ENCODE results near the gene KIAA2012.

Gene KIAA2012

DNA sequence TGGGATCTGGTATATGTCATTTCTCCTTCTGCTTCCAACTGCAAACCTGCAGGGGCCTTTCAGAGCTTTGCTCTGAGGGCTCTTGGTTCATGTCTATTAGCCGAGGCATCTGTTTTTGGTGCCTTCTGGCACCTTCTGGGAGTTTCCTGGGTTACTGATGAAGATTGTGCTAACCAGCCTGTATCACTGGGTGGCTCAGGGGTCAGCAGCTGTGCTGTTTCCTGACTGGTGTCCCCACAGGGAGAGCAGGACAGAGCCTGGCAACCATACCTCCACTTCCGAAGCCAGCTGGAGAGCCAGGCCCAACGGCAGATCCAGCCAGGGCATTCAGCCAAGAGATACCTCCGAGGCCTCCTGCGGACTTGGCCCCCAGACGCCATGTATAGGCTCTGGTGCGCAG is 17.5 kb downstream of the KIAA2012 start:
- DNase-seq = no peak

DNA sequence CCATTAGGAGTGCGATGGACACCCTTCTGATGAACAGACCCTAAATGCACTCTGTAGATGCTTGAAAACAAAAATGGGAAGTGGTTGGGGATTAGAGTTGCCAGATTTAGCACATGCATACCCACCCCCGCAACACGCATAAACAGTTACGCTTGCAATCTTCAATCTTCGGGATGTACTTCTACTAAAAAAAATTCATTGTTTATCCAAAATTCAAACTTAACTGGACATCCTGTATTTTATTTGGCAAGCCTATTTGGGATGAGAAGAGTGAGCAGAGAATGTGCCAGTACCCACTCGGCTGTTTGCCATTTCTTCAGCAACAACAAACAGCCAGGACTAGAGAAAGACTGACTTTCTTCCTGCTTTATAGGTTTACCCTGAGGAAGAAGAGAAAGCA is 18.4 kb downstream of the KIAA2012 start:
- no peak for DNase-seq

DNA sequence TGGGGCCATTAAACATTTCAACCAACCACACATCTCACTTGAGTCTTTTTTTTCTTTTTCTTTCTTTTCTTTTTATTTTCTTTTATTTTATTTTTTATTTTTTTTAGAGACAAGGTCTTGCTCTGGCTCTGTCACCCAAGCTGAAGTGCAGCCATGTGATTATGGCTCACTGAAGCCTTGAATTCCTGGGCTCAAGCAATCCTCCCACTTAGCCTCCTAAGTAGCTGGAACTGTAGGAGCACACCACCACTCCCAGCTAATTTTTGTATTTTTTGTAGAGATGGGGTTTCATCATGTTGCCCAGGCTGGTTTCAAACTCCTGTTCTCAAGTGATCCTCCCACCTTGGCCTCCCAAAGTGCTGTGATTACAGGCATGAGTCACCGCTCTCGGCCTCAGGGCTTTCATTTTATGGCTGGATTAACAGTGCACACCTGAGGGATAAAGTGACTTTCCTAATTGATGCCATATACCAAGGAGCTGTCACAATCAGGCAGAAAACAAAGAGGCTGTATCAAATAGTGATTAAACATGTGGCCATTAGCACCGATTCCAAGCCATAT is 21.5 kb downstream of the KIAA2012 start:
- DNase-seq = no peak

DNA sequence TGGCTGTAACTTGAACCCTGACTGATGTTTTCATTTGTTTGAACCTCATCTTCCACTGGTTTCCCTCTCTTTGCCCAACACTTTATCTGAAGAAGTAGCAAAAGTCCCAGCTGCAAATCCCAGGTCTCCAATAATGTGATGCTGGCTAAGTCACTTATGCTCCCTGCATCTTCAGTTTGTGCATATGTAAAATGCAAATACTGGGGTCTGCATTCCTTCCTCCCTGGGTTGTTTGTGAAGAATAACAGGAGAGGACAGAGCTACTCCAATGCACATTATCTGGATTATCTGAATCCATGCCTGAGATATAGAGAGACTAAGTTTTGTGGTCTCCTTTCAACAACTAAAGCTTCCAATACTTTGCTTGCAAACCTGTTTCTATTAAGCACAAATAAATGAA is 22.2 kb downstream of the KIAA2012 start:
- DNase-seq = no peak

DNA sequence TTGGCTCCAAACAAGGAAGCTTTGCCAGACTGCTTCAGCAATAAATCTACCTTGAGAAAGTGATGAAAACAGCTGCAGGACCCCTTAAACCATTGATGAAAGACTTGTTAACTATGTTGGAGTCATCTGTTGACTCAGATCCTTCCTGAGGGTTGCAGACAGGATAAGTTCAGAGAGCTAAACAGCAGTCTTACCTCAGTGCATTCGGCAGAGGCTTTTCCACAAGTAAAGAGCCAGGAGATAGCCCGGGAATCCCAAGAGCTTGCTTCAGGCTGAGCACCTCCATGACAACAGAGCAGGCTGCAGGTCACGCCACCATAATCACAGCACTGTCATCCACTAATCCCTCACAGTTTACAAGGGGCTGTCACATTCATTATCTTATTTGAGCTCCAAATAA is 23.7 kb downstream of the KIAA2012 start:
- no peak for DNase-seq

DNA sequence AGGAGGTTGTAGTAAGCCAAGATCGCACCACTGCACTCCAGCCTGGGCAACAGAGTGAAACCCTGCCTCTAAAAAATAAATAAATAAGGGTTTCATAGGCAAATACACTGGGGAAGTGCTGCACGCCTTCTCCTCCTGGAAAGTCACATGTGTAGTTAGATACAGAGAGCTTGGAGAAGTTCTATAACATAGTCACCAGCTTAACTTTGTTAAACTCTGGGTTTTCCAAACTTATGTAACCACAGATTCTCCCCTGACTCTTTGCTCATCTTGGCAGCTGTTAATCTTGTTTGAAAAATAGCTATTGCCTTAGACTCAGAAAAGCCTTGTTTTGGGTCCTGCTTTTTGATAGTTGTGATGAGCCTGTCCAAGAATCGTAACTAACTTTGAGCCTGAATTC is 25.2 kb downstream of the KIAA2012 start:
- DNase-seq = no peak

DNA sequence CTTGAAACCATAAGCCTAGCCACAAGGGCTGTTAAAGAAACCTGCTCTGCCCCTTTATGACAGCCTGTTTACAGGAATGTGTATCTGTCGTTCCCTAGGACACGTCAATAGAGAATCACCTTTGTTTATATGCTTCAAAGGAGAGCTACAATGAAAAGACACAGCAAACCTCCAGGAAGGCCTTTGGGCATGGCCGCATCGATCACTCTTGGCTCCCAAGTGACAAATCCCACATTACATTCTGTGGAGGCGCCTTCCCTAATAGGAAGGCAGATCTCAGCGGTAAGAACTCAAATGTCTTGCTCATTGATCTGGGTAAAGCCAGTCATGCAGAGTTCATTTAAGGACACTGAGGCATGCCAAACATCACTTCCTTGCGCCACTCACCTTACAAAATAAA is 26.5 kb downstream of the KIAA2012 start:
- DNase-seq = no peak

DNA sequence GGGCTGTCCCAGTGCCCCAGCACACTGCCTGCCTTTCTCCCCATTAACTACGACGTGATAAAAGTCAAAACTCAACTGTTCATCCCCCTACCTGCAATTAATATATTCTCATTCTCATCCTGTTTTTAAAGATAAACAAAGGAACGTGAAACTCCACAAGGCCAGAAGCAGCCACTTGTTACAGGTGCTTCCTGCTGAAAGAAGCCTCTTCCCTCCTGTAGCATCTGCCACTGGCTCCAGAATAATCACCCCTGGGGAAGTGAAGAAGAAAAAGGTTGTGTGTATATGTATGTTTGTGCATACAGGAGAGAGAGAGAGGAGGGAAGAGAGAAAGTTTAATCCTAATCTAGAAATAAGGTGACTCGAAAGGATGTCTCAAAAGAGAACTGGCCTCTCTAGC is 27.1 kb downstream of the KIAA2012 start:
- DNase-seq = no peak

DNA sequence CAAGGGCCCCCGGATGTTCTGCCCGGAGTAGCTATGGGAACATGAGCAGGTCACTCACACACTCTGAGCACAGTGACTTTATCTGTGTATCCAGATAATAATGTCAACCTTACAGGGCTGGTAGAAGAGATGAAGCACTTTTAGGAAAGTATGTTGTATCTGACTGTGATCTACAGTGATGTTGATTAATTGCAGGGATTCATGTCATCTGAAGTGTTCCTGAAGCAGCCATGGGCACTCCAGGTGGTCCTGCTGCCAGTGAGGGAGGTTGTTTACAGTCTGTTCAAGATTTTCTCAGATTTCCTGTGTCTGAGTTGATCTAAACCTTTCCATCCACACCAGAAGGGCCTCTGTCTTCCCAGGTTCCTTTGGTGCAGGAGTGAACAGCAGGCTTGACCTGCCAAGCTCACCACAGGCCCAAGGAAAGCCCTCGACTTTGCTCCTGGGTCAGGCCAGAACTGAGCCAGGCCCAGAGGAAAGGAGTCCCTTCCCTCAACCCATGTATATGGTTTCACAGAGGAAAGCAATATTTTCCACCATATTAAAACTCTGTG is 28.0 kb downstream of the KIAA2012 start:
- DNase-seq = no peak

DNA sequence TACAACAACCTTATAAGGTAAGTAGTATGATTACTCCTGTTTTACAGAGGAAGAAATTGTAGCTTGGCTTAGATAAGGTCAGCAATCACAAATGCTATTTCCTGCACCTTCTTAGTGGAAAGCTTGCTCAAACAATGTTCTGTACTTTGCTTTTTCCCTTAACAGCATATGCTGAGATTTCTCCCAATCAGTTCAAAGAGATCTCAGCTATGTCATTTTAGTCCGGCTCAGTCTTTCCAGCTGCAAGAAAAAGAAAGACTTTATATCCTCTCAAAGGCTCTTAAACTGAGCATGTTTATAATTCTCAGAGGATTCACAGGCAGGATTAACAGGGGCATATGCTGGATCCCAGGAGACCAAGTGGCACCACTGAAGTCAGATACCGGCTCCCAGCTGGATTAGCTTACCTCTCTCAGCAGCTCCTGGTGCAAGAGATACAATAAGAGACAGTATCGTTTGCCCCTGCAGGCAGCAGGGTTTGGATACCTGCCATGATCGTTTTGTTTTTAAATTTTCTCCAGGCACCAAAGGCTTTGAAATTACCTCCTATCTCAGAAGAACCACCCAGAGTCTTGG is 29.5 kb downstream of the KIAA2012 start:
- DNase-seq = no peak

DNA sequence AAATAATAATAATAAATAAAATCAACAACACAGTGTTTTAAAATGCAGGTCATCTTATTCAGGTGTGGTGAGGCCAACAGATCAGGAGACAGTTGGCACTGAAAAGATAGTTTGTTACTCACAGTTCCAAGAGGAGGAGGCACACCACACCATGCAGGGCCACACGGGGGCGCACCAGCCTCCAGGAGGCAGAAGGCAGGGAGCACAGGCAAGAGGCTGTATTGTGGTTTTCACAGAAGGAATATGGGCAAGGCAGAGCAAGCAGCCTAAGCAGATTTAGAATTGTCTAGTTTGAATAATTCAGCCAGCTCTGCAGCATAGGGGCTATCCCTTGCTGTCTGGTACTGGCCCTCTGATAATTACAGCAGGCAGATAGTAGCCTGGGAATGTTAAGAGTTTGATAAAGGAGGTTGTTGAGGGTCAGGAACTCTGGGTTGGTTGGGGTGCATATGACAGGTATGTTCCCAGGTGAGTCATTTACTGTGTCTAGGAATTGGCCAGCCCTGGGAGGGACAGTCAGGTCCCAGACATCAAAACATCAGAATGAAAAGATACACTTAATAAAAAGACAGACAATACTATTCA is 31.3 kb downstream of the KIAA2012 start:
- DNase-seq = peak; percentile 4

DNA sequence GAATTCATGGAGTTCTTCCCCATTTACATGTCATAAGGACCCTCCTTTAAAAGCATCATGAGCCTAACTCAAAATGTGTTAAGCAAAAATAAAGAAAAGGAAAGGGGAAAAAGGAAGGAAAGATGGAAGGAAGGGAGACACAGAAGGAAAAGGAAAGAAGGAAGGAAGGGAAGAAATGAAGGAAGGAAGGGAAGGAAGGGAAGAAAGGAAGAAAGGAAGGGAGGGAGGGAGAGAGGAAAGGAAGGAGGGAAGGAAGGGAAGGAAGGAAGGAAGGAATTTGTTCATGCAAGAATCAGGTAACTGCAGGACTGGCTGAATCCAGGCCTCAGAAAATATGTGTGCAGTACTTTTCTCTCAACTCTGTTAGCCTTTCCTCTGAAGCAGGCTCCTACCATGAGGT is 32.0 kb downstream of the KIAA2012 start:
- no peak for DNase-seq

DNA sequence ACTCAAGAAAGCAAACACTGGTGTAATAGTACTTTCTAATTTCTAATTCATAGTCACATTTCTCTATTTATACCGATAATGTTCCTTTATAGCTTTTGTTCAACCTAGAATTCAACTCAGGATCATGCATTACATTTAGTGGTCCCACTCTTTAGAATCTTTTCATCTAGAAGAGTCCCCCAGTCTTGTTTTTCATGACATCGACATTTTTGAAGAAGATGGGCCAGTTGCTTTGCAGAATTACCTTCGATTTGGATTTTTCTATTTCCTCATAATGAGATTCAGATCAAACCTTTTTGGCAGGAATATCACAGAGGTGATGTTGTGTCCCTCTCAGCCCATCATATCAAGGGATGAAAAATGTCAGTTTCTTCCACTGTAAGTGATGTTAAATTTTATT is 35.3 kb downstream of the KIAA2012 start:
- DNase-seq = no peak

DNA sequence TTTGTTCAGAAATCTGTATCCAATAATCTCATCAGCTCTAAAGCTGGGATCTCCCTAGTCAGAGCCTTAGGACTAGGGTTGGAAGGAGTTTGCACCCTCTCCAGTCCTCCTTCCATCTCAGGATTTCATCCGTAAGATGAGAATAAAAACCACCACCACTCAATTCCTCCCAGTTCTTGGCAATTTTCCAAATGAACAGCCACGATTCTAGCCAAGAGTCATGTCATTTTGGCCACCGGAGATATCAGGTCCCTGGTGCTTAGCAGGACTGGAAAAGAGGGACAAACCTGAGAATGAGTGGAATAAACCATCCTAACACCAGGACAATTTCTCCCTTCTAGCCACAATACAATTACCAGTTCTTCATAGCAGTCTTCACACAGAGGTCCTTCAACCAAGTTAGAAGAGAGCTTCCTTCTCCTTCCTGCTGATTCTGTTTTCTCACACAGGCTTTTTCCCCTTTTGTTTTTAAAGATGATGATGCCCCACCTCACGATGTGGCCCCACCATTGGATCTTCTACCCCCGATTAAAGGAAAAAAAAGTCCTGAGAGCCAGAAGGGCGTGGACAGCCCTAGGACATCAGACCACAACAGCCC is 36.2 kb downstream of the KIAA2012 start:
- DNase-seq = no peak

DNA sequence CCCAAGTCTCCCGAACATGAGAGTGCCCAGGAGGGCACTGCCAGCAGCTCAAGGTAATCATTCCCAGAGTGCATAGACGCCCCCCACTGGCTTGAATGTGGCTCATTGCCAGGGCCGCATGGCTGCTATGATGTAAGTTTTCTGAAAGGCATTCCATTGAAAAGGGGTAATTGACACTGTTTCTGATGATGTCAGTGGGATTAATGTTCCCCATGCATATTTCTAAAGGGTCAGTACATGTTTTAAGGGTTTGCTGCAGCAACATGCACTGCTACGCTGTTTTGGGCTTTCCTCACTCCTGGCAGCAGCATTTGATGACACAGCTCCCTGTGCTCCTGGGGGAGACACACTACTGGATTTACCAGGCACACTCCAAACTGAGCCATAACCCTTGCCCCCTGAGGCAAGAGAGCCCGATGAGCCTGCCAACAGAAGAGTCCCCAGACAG is 36.7 kb downstream of the KIAA2012 start:
- DNase-seq = no peak

DNA sequence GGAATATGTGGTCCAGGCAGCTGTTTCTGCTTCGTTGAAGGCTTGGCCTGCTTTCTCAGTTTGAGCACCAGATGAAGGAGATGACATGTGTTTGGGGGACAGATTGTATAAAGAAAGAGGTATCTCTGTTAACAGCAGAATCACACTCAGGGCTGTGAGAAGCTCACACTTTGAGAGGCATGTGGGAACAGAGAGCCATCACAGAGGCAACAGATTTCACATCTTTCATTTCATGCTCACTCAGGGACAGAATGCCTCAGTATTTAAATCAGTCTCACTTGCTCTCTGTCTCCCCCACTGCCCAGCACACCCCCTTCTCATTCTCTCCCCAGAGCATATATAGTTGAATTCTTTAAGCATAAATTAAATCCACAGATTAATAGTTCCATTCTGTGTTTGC is 37.4 kb downstream of the KIAA2012 start:
- DNase-seq = no peak

DNA sequence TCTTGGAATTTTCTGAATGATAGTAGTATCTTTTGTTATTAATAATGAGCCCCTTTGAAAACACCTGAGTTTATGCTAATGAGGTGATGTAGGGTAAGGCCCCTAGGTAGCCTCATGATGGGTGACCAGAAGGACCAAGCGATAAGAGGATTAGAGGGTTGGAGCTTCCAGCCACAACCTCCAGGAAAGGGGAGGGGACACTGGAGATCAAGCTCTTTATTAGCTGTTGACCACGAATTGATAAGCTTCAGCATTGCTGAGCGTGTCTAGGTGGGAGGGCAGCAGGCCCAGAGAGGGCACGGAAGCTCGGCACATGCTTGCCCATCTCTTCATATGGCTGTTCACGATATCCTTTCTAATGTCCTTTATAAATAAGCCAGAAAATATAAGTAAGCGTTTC is 39.0 kb downstream of the KIAA2012 start:
- no peak for DNase-seq

DNA sequence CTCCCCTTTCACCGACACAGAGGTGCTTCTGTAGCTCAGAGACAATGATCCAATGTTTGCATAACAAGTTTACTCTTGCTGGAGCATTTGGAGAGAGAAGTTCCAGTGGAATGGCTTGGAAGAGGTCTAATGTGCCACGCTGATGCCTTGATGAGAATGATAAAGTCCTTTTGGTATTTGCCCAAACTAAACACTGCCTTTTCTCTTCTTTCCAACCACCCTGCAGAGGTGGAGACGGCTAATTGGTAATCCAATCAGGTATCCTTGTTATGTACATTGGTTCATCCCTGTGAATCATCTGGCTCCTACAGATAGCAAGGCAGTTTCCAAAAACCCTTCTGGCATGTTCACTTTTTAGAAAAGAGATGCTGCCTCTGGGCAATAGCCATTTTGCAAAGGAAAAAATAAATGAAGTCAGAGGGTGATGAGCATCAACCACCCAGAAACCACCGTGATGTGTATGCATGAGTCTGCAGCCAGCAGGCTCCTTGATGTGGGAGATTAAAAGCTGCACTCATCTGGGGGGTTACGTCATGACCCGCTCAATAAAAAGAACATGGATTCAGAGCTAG is 40.6 kb downstream of the KIAA2012 start:
- DNase-seq = no peak

DNA sequence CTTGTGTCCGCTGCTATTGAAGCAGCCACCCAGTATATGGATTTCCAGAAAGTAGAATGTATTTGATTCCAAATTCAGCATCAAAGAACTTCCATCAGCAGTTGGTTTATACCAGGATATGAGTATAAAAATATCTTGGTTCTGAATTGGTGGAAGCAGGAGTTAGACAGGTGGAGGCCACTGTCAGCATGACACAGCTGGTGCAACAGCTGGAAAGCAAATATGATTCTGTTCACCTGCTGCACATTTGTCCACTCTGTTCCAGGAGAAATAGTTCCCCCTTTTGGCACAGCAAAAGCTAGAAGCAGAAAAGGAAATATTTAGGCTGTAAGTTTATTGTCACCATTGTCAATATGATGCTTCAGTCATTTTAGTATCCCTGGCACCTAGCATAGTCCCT is 41.2 kb downstream of the KIAA2012 start:
- DNase-seq = no peak

DNA sequence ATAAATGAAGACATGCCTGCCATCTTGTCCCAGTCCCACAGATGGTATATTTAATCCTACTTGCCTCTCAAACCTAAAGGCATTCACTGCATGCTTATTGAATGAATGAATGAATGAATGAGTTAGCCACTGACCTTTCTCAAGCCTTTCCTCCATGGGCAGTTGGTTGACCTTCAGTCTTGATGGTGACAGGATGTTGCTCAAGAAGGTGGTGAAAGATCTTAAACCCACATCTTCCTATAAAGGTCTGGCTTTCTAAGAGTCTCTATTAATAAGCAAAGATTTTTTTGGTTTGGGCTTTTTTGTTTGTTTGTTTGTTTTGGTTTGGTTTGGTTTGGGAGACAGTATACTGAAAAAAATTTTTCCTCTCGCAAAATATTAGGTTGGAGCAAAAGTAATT is 41.7 kb downstream of the KIAA2012 start:
- no peak for DNase-seq

DNA sequence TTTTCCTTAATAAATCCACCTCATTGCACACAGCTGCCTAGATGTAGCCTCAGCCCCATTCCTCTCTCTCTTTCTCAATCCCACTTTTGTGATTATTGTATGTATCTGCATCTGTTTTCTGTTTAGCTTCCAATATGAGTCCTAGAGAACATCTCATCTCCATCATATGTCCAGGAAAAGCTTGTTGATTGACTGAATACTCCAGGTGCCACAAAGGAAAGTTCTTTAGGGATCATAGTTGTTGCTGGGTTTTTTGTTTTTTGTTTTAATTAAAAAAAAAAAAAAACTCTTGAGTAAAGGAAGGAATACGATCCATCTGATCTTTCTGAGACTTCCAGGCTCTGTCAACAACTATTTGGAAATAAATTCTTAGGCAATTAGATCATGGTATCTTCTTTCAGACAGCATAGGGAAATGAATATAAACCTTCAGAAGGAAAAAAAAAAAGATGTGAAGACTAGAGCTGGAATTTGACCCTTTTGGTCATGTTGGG is 42.5 kb downstream of the KIAA2012 start:
- no peak for DNase-seq

DNA sequence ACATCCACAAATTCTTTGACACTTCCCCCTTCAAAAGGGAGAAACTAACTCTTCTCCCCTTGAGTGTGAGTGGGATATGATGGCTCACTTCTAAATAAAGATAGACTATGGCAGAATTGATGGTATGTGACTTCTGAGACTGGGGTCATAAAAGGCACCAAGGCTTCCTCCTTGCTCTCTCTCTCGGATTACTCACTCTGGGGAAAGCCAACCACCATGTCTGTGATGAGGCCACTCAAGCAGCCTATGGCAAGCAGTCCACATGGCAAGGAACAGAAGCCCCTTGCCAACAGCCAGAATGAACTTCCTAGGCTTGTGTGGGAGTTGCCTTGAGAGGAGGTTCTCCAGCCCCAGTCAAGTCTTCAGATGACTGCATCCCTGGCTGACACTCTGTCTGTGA is 43.6 kb downstream of the KIAA2012 start:
- no peak for DNase-seq

DNA sequence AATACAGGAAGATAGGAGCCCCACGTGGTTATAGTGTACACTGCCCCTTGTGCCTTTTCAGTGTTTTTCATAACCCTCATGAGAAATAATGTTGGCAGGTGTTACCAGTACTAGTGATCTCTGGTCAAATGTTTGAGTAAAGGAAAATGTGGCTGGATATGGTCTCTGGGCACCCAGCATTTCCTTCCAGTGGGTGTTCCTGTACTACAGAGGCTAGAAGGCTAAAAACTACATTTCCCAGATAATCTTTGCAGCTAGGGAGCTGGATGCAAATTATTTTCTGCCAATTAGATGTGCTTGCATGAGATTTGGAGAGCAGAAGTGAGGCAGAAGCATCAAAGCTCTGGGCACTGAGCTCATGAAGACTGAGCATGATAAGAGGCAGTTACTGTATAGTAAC is 45.1 kb downstream of the KIAA2012 start:
- no peak for DNase-seq

DNA sequence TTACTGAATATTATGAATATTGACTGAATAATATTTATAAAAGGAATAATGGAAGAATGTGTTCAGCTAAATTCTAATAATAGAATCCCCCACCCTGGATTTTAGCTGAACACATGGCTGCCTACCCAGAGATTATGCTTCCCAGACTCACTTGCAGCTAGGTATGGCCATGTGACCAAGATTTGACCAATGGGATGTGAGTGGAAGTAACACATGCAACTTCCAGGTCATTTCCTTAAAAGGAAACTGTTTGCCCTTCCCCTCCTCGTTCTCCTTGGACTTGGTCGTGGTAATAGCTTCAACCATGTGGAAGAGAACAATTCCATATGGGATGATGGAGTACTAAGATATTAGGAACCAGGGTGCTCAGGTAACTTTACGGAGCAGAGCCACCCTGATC is 47.8 kb downstream of the KIAA2012 start:
- DNase-seq = no peak

All from CD4-positive, alpha-beta T cell treated with Interleukin-4 for 4 hours (primary cell).